Keratinocyte (primary cell): ENCODE results near the gene ZNF511. TPM values are rescaled to one million over a fixed set of nuclear protein-coding genes. Genes with fewer than 3 reads are reported as not detected.
A peak's percentile ranks its signal among the peaks of the same experiment; 100 is the strongest.

Experiments used
- DNase-seq: peaks from one replicate; pipeline ENCODE4 v3.0.0-alpha.2; 2011; ENCODE audit warnings: low read depth, missing footprints, low spot score
- FAIRE-seq: peaks from 2 replicates; lab custom pipeline; 2011; peaks lifted over from hg19 to GRCh38; lab: Jason Lieb, UNC
- H2AFZ ChIP-seq: 2 replicates; pipeline ENCODE4 v1.6.0; 2012; ENCODE audit warnings: low read length, control low read depth, inconsistent platforms; ENCODE audit not compliant: control insufficient read depth
- H3K27ac ChIP-seq: 2 replicates; pipeline ENCODE4 v1.5.1; 2011; ENCODE audit warnings: low read length; ENCODE audit not compliant: control insufficient read depth, insufficient read depth
- H3K27me3 ChIP-seq: 3 replicates; pipeline ENCODE4 v1.6.0; 2011; ENCODE audit warnings: low read length; ENCODE audit not compliant: control insufficient read depth, insufficient read depth; ENCODE audit errors: extremely low read depth
- H3K36me3 ChIP-seq, 2 experiments: 2 replicates in 1 of 2; 3 replicates in 1 of 2; pipeline ENCODE4 v1.5.1; 2011; ENCODE audit warnings: low read length in 2 of 2, mild to moderate bottlenecking in 1 of 2; ENCODE audit not compliant: control insufficient read depth in 2 of 2, insufficient read depth in 2 of 2; ENCODE audit errors: extremely low read depth in 1 of 2
- H3K4me1 ChIP-seq: 3 replicates; pipeline ENCODE4 v1.5.1; 2011; ENCODE audit warnings: low read length; ENCODE audit not compliant: control insufficient read depth, insufficient read depth; ENCODE audit errors: extremely low read depth
- H3K4me2 ChIP-seq: 3 replicates; pipeline ENCODE4 v1.6.0; 2011; ENCODE audit warnings: low read depth, low read length; ENCODE audit not compliant: control insufficient read depth, insufficient read depth; ENCODE audit errors: extremely low read depth
- H3K4me3 ChIP-seq, 3 experiments: fragments of 200-600 bp in 1 of 3; sonication (generic) in 1 of 3; 2 replicates in 2 of 3; 3 replicates in 1 of 3; pipeline ENCODE4 v1.5.1; 2011 to 2016; ENCODE audit warnings: low read length in 3 of 3, mild to moderate bottlenecking in 3 of 3, control low read depth in 2 of 3, inconsistent platforms in 1 of 3, low read depth in 1 of 3, mixed read lengths in 1 of 3, mixed run types in 1 of 3, moderate library complexity in 1 of 3; ENCODE audit not compliant: control insufficient read depth in 2 of 3, insufficient read depth in 2 of 3; ENCODE audit errors: extremely low read depth in 1 of 3
- H3K79me2 ChIP-seq: 2 replicates; pipeline ENCODE4 v1.6.0; 2012; ENCODE audit warnings: low read length; ENCODE audit not compliant: control insufficient read depth, insufficient read depth
- H3K9ac ChIP-seq: 3 replicates; pipeline ENCODE4 v1.6.0; 2011; ENCODE audit warnings: low read length; ENCODE audit not compliant: control insufficient read depth, insufficient read depth; ENCODE audit errors: extremely low read depth
- H3K9me1 ChIP-seq: 3 replicates; pipeline ENCODE4 v1.6.0; 2011; ENCODE audit warnings: low read length; ENCODE audit not compliant: control insufficient read depth, insufficient read depth; ENCODE audit errors: extremely low read depth
- H3K9me3 ChIP-seq: 2 replicates; pipeline ENCODE4 v1.5.1; 2012; ENCODE audit warnings: low read depth, low read length; ENCODE audit not compliant: control insufficient read depth
- H4K20me1 ChIP-seq: 3 replicates; pipeline ENCODE4 v1.6.0; 2011; ENCODE audit warnings: low read length; ENCODE audit not compliant: control insufficient read depth, insufficient read depth; ENCODE audit errors: extremely low read depth
- CTCF ChIP-seq, 3 experiments: IDR thresholded peaks in 1 of 3; conservative IDR thresholded peaks in 1 of 3; optimal IDR thresholded peaks in 1 of 3; 2 replicates in 2 of 3; 3 replicates in 1 of 3; pipeline versions ENCODE3 to v1.5.1; 2011; ENCODE audit warnings: low read length in 3 of 3, mild to moderate bottlenecking in 3 of 3, moderate library complexity in 2 of 3, control low read depth in 1 of 3, inconsistent platforms in 1 of 3; ENCODE audit not compliant: insufficient read depth in 2 of 3; ENCODE audit errors: extremely low read depth in 1 of 3
- EZH2 ChIP-seq: IDR thresholded peaks from one replicate; pipeline ENCODE4 v1.6.1; 2012; ENCODE audit warnings: inconsistent platforms, mild to moderate bottlenecking, low read length, moderate library complexity
- dilution Hi-C: fragments of 300-500 bp; cut with MboI; formaldehyde crosslinking; loops from one replicate; pipeline ENCODE4 v1.7.0; 2020; ENCODE audit warnings: low sequenced_read_pairs; ENCODE audit not compliant: extremely low pct_ligation_motif_present
- polyA plus RNA-seq, 5 experiments: library from polyadenylated mRNA; depleted of rRNA in 3 of 5; stranded (reverse) in 3 of 5; stranded (forward) in 1 of 5; unstranded in 1 of 5; fragments of >200 nt; gene quantifications; 1 replicate in 1 of 5; 2 replicates in 3 of 5; 3 replicates in 1 of 5; pipeline versions ENCODE4 v1.2.1 to v1.2.3, GENCODE V29; 2011 to 2012; ENCODE audit warnings: missing spikeins in 2 of 5, low read depth in 1 of 5, low replicate concordance in 1 of 5

ZNF511 gene
- polyA plus RNA-seq, 1 donor (not counting 4 experiments of a cell fraction or from before 2014, with no cell fraction given): 20.2 TPM

DNA sequence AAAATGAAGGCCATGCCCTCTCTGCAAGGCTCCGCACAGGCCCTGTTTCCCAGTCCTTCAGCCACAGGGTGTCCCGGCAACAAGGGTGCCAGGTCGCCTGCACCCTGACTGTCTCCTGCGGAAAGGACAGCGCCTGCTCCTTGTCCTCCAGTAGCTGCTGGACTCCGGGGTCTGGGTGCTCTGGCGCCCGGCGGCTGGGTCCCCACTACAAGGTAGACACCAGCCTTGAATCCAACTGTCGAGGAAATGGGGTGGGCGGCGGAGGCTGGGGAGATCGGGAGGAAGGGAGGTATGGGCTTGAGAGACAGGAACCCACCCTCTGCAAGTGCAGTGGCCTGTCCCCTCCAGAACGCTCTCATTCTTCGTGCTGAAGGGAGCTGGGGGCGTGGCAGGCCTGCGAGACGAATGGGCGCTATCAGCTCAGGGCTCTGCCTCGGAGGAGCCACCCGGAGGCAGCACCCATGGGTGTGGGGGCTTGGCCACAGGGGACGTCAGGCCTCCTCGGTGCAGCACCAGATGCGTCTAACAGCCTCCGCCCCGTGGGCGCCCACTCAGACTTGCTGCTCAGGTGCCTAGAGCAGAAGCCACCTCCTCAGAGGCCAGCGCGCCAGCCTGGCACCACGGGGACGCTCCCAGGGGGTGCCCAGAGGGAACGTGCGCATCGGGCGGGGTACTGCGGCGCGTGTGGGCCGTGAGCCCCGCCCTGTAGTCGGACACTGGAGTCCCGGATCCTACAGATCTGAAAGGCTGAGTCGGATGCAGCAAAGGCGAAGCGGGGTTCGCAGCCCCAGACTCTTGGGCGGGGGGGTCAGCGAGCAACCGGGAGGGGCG, 47.6 kb upstream of the ZNF511 start:
- no peak for TF ChIP-seq CTCF (optimal IDR thresholded peaks at IDR 0.05 in 1 of 3, IDR thresholded peaks at IDR 0.05 in 1 of 3, conservative IDR thresholded peaks at IDR 0.05 in 1 of 3; ENCODE audit: extremely low read depth in 1 of 3, insufficient read depth in 2 of 3, low read length in 3 of 3)
- no peak for TF ChIP-seq EZH2
- dilution Hi-C loops: no loop called here
- Histone ChIP-seq H3K27ac (peak overlapping the region; percentile 4), H2AFZ (no peak overlapping the region), H3K9ac (peak overlapping the region; percentile 63), H3K9me1 (no peaks in the 10 kb centered on the region), H3K4me3 (peak overlapping the region; percentile 23 to 60 (median 35)), H4K20me1 (peaks cover 4% of the 10 kb centered on the region), H3K27me3 (no peaks in the 10 kb centered on the region), H3K4me1 (peaks cover 62% of the 10 kb centered on the region), H3K4me2 (peak overlapping the region; percentile 35), H3K79me2 (no peaks in the 10 kb centered on the region), H3K9me3 (no peaks in the 10 kb centered on the region), H3K36me3 (peaks cover 10 to 20% of the 10 kb centered on the region in 2 experiments)
- no peak for DNase-seq
- FAIRE-seq: no peak

- Histone ChIP-seq H3K36me3 (peaks cover 14 to 25% of the 10 kb centered on the region in 2 experiments), H3K9me3 (no peaks in the 10 kb centered on the region), H3K9ac (peak overlapping the region; percentile 69), H3K27ac (peak overlapping the region; percentile 84), H3K4me2 (peak overlapping the region; percentile 39), H3K79me2 (no peaks in the 10 kb centered on the region), H2AFZ (no peak overlapping the region), H4K20me1 (peaks cover 4% of the 10 kb centered on the region), H3K9me1 (no peaks in the 10 kb centered on the region), H3K27me3 (no peaks in the 10 kb centered on the region), H3K4me1 (peaks cover 62% of the 10 kb centered on the region), H3K4me3 (peak overlapping the region; percentile 33 to 60 (median 35))
- FAIRE-seq (no peak), DNase-seq (no peak)
- dilution Hi-C loops: no loop called here
- no peak for TF ChIP-seq CTCF (optimal IDR thresholded peaks at IDR 0.05 in 1 of 3, IDR thresholded peaks at IDR 0.05 in 1 of 3, conservative IDR thresholded peaks at IDR 0.05 in 1 of 3; ENCODE audit: extremely low read depth in 1 of 3, insufficient read depth in 2 of 3, low read length in 3 of 3)
- no peak for TF ChIP-seq EZH2
Measured at GRCh38 chr10:133261726-133262325, 46.9 kb upstream of the ZNF511 start.
